ENCODE data around the gene STRN3.

DNA sequence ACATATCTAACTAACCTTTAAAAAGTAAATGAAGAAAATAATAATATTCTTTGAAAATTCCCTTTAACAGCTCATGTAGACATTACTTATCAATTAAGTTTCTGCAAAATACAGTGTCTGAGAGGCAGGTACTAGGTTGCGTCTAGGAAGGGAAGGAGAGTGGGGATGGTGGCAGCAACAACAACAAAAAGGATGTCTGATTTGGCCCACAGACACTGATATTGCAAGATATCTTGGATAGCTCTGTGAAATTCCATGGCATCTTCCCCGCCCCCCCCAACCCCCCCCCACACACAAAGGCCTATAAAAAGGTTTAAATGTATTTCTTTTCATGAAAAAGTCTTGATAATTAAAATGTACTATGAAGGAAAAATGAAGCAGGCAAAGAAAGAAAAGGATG, 42.3 kb downstream of the STRN3 start:
- TF ChIP-seq, protein P1, sequence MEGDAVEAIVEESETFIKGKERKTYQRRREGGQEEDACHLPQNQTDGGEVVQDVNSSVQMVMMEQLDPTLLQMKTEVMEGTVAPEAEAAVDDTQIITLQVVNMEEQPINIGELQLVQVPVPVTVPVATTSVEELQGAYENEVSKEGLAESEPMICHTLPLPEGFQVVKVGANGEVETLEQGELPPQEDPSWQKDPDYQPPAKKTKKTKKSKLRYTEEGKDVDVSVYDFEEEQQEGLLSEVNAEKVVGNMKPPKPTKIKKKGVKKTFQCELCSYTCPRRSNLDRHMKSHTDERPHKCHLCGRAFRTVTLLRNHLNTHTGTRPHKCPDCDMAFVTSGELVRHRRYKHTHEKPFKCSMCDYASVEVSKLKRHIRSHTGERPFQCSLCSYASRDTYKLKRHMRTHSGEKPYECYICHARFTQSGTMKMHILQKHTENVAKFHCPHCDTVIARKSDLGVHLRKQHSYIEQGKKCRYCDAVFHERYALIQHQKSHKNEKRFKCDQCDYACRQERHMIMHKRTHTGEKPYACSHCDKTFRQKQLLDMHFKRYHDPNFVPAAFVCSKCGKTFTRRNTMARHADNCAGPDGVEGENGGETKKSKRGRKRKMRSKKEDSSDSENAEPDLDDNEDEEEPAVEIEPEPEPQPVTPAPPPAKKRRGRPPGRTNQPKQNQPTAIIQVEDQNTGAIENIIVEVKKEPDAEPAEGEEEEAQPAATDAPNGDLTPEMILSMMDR (conservative IDR thresholded peaks at IDR 0.05; ENCODE audit: low read length), result no peak
- no peak for TF ChIP-seq EZH2phosphoT487 (IDR thresholded peaks at IDR 0.05; ENCODE audit: borderline replicate concordance, low read depth, low read length)

All from OCI-LY7 (cell line).